Peyer's patch (tissue), 4 donors: Measurements from ENCODE around the gene ZSCAN32. TPM values are rescaled to one million over a fixed set of nuclear protein-coding genes. Genes with fewer than 3 reads are reported as not detected.
A peak's percentile ranks its signal among the peaks of the same experiment; 100 is the strongest.

Experiments used
- DNase-seq, 3 donors: peaks; one replicate each; pipeline ENCODE4 v3.0.0-alpha.2; 2017 to 2019
- H3K27ac ChIP-seq, 4 donors: fragments of 200-600 bp; sonication (generic); one replicate each; pipeline ENCODE4 v1.5.1; 2016 to 2019
- H3K27me3 ChIP-seq, 2 donors: fragments of 200-600 bp; sonication (generic); one replicate each; pipeline ENCODE4 v1.5.1; 2019
- H3K36me3 ChIP-seq, 3 donors: fragments of 200-600 bp; sonication (generic); one replicate each; pipeline ENCODE4 v1.5.1; 2016 to 2019
- H3K4me1 ChIP-seq, 4 donors: fragments of 200-600 bp; sonication (generic); one replicate each; pipeline ENCODE4 v1.5.1; 2016 to 2019
- H3K4me3 ChIP-seq, 4 donors: fragments of 200-600 bp; sonication (generic); 1 replicate in 3 of 4; 2 replicates in 1 of 4; pipeline ENCODE4 v1.5.1; 2016 to 2019; ENCODE audit warnings: mild to moderate bottlenecking in 1 of 4
- H3K9me3 ChIP-seq, 4 donors: fragments of 200-600 bp; sonication (generic); one replicate each; pipeline ENCODE4 v1.5.1; 2016 to 2019; ENCODE audit warnings: mild to moderate bottlenecking in 1 of 4
- CTCF ChIP-seq, 6 experiments: fragments of 450-650 bp in 4 of 6; fragments of 200-600 bp in 2 of 6; sonication (generic) in 1 of 6; IDR thresholded peaks; one replicate each; pipeline ENCODE4 v1.5.1; 2017 to 2019; ENCODE audit warnings: antibody characterized with exemption in 6 of 6, mild to moderate bottlenecking in 3 of 6, moderate library complexity in 1 of 6
- POLR2A ChIP-seq, 2 donors: fragments of 450-650 bp; IDR thresholded peaks; one replicate each; pipeline ENCODE4 v1.5.1; 2017; ENCODE audit warnings: antibody characterized with exemption in 2 of 2, mild to moderate bottlenecking in 2 of 2, moderate library complexity in 2 of 2
- total RNA-seq, 4 donors: library from RNA; depleted of rRNA; stranded (reverse); fragments of >200 nt; gene quantifications; one replicate each; pipeline ENCODE4 v1.1.0, GENCODE V29; 2016

Gene ZSCAN32
- total RNA-seq, result 10 to 100 TPM; 12.4 to 23.1 (median 15.3) TPM

- Histone ChIP-seq H3K4me3 (peak within 1 kb of the TSS; percentile 62 to 85 (median 82)), H3K9me3 (peaks cover 0 to 12% (median 5%) of the 10 kb centered on the region in 4 donors), H3K36me3 (peaks cover 0 to 56% (median 4%) of the 10 kb centered on the region in 3 donors), H3K27ac (peak within 1 kb of the TSS; percentile 75 to 89 (median 84)), H3K27me3 (no peaks in the 10 kb centered on the region), H3K4me1 (peaks cover 0 to 17% (median 2%) of the 10 kb centered on the region in 4 donors)
- DNase-seq, result peak; percentile 98 to 100 (median 98)
- peak; percentile 50 to 74 for TF ChIP-seq POLR2A (IDR thresholded peaks at IDR 0.05)
- TF ChIP-seq CTCF (IDR thresholded peaks at IDR 0.05), result peak in 1 of 6 experiments; percentile 2
Observed at GRCh38 chr16:3400779-3401688, at the start of gene ZSCAN32, which contains the start of gene ZNF174. ZSCAN32 (minus strand) TSS chr16:3401004; CDS start chr16:3397557, 3,447 bp downstream. ZNF174 (plus strand) TSS chr16:3401215; CDS start chr16:3402005, 790 bp downstream.

DNA sequence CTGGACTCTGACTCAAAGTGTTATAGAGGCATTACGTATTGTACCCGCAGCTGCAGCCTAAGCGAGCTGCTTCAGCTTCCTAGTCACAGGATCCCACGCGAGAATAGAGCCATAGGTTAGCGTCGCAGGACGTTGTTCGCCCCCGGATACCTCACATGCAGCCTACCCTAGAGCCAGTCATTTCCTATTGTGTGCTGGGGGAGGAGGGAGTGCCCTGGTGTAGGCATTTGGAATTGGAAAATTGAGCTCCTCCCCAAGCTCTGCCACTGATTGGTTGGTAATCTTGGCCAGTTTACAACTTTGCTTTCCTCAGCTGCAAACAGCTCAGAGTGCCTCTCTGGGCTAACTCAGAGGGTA lies 43.2 kb upstream of the ZSCAN32 start:
- Histone ChIP-seq H3K4me3 (peak overlapping the region; percentile 43 to 73 (median 57)), H3K36me3 (peaks cover 0 to 12% (median 0%) of the 10 kb centered on the region in 3 donors), H3K9me3 (no peaks in the 10 kb centered on the region), H3K4me1 (no peaks in the 10 kb centered on the region), H3K27ac (peak overlapping the region; percentile 67 to 86 (median 78)), H3K27me3 (no peaks in the 10 kb centered on the region)
- TF ChIP-seq CTCF (IDR thresholded peaks at IDR 0.05), result peak in 2 of 6 experiments; percentile 30 to 41
- peak; percentile 9 to 20 for TF ChIP-seq POLR2A (IDR thresholded peaks at IDR 0.05)
- peak in 1 of 3 donors; percentile 49 for DNase-seq

DNA sequence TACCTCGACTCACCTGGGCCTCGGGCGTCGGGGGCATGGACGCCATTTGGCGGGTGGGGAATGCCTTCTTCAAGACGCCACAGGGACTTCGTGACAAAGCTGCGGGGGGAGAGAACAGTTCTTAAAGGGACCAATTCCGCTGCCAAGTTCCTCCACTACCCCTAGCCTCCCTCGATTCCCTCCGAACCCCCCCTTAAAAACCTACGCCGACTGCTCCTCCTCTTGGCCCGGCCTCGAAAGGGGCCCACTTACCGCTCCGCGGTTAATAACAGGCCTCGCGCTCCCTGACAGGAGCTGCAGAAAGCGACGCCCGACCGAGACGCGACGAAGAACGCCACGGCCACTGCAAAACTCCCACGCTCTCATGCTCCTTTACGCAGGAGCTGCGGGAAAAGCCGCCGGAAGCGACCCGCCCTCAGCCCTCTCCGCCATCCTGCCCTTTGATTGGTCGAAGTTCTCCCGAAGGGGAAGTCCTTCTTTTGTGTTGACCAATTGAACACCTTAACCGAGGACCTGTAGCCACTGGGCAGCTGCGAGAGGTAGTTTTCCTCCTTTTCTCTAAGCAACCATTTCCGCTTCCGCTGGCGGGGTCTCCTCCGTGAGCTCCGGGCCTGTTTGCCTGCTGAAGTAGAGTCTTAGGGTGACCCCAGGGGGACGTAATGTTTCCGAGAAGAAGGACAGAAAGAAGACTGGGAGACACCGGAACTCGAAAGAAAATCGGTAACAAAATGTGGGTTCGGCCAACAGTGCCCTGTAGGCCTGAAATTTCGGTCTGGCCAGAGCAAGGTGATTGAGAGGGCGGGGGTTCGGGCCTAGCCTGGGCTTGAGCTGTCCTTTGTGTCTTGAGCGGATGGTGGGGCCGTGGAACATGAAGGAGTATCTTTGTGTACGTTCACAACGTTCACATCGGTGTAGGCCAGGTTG lies 42.6 kb upstream of the ZSCAN32 start, which contains the start of the genes NAA60 and ZNF597:
NAA60 (plus strand) TSS at position 573 of the 924 bp plus-strand sequence. CDS start 32,548 bp downstream, outside the sequence.
ZNF597 (minus strand) TSS at position 397 of the 924 bp plus-strand sequence; CDS start at position 46, 351 bp downstream.
- Histone ChIP-seq H3K9me3 (no peaks in the 10 kb centered on the region), H3K4me1 (no peaks in the 10 kb centered on the region), H3K27me3 (no peaks in the 10 kb centered on the region), H3K27ac (peak within 1 kb of the TSS; percentile 67 to 86 (median 78)), H3K4me3 (peak within 1 kb of the TSS; percentile 43 to 73 (median 57)), H3K36me3 (peaks cover 0 to 8% (median 0%) of the 10 kb centered on the region in 3 donors)
- TF ChIP-seq CTCF (IDR thresholded peaks at IDR 0.05), result no peak
- peak in 1 of 2 donors; percentile 16 for TF ChIP-seq POLR2A (IDR thresholded peaks at IDR 0.05)
- DNase-seq, result peak; percentile 79 to 92 (median 80)

GRCh38 chr16:3439637-3440036 lies 38.8 kb upstream of the ZSCAN32 start:
- Histone ChIP-seq H3K27me3 (no peaks in the 10 kb centered on the region), H3K36me3 (peaks cover 0 to 21% (median 0%) of the 10 kb centered on the region in 3 donors), H3K9me3 (no peaks in the 10 kb centered on the region), H3K27ac (no peak overlapping the region), H3K4me3 (no peak overlapping the region), H3K4me1 (no peaks in the 10 kb centered on the region)
- TF ChIP-seq CTCF (IDR thresholded peaks at IDR 0.05) (no peak), POLR2A (IDR thresholded peaks at IDR 0.05) (no peak)
- DNase-seq, result no peak

DNA sequence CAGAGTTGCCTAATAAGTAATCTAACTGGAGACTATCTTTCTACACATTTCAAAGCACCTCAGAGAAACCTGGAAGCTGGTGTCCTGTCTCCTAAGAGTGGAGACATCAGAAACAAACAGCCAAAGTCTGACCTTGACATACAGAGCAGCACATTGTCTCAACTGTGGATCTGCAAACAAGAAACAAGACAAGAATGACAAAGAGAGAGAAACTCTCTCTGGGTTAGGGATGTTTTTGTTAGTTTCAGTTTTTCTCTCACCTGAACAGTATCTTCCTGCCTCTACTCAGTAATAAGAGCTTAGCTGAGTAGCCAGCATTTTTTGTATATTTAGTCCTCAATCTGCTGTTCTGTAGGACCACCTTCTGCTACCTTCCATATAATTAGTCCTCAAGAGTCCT lies 33.6 kb upstream of the ZSCAN32 start:
- Histone ChIP-seq H3K4me1 (no peaks in the 10 kb centered on the region), H3K9me3 (no peaks in the 10 kb centered on the region), H3K27me3 (no peaks in the 10 kb centered on the region), H3K36me3 (peaks cover 0 to 16% (median 0%) of the 10 kb centered on the region in 3 donors), H3K4me3 (no peak overlapping the region), H3K27ac (no peak overlapping the region)
- TF ChIP-seq CTCF (IDR thresholded peaks at IDR 0.05), result no peak
- TF ChIP-seq POLR2A (IDR thresholded peaks at IDR 0.05), result no peak
- DNase-seq, result no peak
